ENCODE results near the gene ZDHHC11.
"Not testable (repeated sequence)": the region's sequence is repeated elsewhere in the genome, so short reads cannot be mapped to it uniquely, and the experiment has no call there.

ZDHHC11 gene

GRCh38 chr5:845031-845675 lies 5.6 kb downstream of the ZDHHC11 start:
- not testable (repeated sequence) for DNase-seq (ENCODE audit: low read depth in 2 of 2)

- not testable (repeated sequence) for DNase-seq (ENCODE audit: low read depth in 2 of 2)
Measured at GRCh38 chr5:844426-844825, 6.4 kb downstream of the ZDHHC11 start.

- DNase-seq (ENCODE audit: low read depth in 2 of 2): not testable (repeated sequence)
Measured at GRCh38 chr5:843926-844325, 6.9 kb downstream of the ZDHHC11 start.

- not testable (repeated sequence) for DNase-seq (ENCODE audit: low read depth in 2 of 2)
Measured at GRCh38 chr5:843371-843770, 7.4 kb downstream of the ZDHHC11 start.

- DNase-seq (ENCODE audit: low read depth in 2 of 2): not testable (repeated sequence)
Measured at GRCh38 chr5:842402-843221, 8.2 kb downstream of the ZDHHC11 start.

GRCh38 chr5:841531-842401 lies 9.0 kb downstream of the ZDHHC11 start:
- DNase-seq (ENCODE audit: low read depth in 2 of 2): not testable (repeated sequence)

- DNase-seq (ENCODE audit: low read depth in 2 of 2): not testable (repeated sequence)
Measured at GRCh38 chr5:840974-841435, 9.8 kb downstream of the ZDHHC11 start.

GRCh38 chr5:840118-840973 lies 10.4 kb downstream of the ZDHHC11 start:
- not testable (repeated sequence) for DNase-seq (ENCODE audit: low read depth in 2 of 2)

- not testable (repeated sequence) for DNase-seq (ENCODE audit: low read depth in 2 of 2)
Measured at GRCh38 chr5:838431-838851, 12.3 kb downstream of the ZDHHC11 start.

- DNase-seq (ENCODE audit: low read depth in 2 of 2): not testable (repeated sequence)
Measured at GRCh38 chr5:837621-838121, 13.1 kb downstream of the ZDHHC11 start.

- DNase-seq (ENCODE audit: low read depth in 2 of 2): not testable (repeated sequence)
Measured at GRCh38 chr5:835933-836612, 14.7 kb downstream of the ZDHHC11 start.

GRCh38 chr5:834013-834412 lies 16.8 kb downstream of the ZDHHC11 start:
- DNase-seq (ENCODE audit: low read depth in 2 of 2): not testable (repeated sequence)

GRCh38 chr5:828194-828593 lies 22.6 kb downstream of the ZDHHC11 start:
- not testable (repeated sequence) for DNase-seq (ENCODE audit: low read depth in 2 of 2)

- not testable (repeated sequence) for DNase-seq (ENCODE audit: low read depth in 2 of 2)
Measured at GRCh38 chr5:825544-825943, 25.2 kb downstream of the ZDHHC11 start.

GRCh38 chr5:821504-821903 lies 29.3 kb downstream of the ZDHHC11 start:
- no peak for DNase-seq (ENCODE audit: low read depth in 2 of 2)

GRCh38 chr5:820245-820644 lies 30.5 kb downstream of the ZDHHC11 start:
- DNase-seq (ENCODE audit: low read depth in 2 of 2): no peak

GRCh38 chr5:819078-819477 lies 31.7 kb downstream of the ZDHHC11 start:
- no peak for DNase-seq (ENCODE audit: low read depth in 2 of 2)

- DNase-seq (ENCODE audit: low read depth in 2 of 2): no peak
Measured at GRCh38 chr5:816176-816575, 34.6 kb downstream of the ZDHHC11 start.

- DNase-seq (ENCODE audit: low read depth in 2 of 2): no peak
Measured at GRCh38 chr5:815449-815848, 35.3 kb downstream of the ZDHHC11 start.

- DNase-seq (ENCODE audit: low read depth in 2 of 2): not testable (repeated sequence)
Measured at GRCh38 chr5:813575-813974, 37.2 kb downstream of the ZDHHC11 start.

Measured in stimulated activated CD8-positive, alpha-beta memory T cell treated with anti-CD3 and anti-CD28 coated beads, Interleukin-2, amount 100 ng/mL, for 1 hour (primary cell).